PC-9 (cell line): ENCODE data around the gene SMIM22.

Experiments used
- EZH2 ChIP-seq: fragments of 200-600 bp; sonication (generic); IDR thresholded peaks from 2 replicates; pipeline ENCODE4 v1.8.0; 2017; ENCODE audit warnings: antibody characterized with exemption, low read depth
- TF ChIP-seq, protein P1 (sequence below): fragments of 200-600 bp; sonication (generic); conservative IDR thresholded peaks from 2 replicates; pipeline ENCODE4 v1.6.1; 2017; ENCODE audit warnings: mixed run types, antibody characterized with exemption, mild to moderate bottlenecking, moderate library complexity

GRCh38 chr16:4755687-4756086 lies 39.5 kb upstream of the SMIM22 start:
- TF ChIP-seq, protein P1, sequence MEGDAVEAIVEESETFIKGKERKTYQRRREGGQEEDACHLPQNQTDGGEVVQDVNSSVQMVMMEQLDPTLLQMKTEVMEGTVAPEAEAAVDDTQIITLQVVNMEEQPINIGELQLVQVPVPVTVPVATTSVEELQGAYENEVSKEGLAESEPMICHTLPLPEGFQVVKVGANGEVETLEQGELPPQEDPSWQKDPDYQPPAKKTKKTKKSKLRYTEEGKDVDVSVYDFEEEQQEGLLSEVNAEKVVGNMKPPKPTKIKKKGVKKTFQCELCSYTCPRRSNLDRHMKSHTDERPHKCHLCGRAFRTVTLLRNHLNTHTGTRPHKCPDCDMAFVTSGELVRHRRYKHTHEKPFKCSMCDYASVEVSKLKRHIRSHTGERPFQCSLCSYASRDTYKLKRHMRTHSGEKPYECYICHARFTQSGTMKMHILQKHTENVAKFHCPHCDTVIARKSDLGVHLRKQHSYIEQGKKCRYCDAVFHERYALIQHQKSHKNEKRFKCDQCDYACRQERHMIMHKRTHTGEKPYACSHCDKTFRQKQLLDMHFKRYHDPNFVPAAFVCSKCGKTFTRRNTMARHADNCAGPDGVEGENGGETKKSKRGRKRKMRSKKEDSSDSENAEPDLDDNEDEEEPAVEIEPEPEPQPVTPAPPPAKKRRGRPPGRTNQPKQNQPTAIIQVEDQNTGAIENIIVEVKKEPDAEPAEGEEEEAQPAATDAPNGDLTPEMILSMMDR, result no peak
- TF ChIP-seq EZH2, result no peak
